HG02943 (cell line): ENCODE results near the gene TMEM253.

ENCODE experiments used
- ATAC-seq: cut with Tn5 transposase; IDR thresholded peaks from one replicate; pipeline ENCODE4 v1.9.1; 2021; ENCODE audit warnings: mild to moderate bottlenecking, low read depth, moderate library complexity; ENCODE audit not compliant: unreplicated experiment

TMEM253 gene

GRCh38 chr14:21103411-21103709 is 2.5 kb downstream of the TMEM253 start:
- no peak for ATAC-seq

- peak; percentile 88 for ATAC-seq
Measured at GRCh38 chr14:21103710-21104447, 3.0 kb downstream of the TMEM253 start.

- ATAC-seq = peak; percentile 35
Measured at GRCh38 chr14:21104448-21105060, 3.7 kb downstream of the TMEM253 start.

- no peak for ATAC-seq
Measured at GRCh38 chr14:21105095-21105494, 4.2 kb downstream of the TMEM253 start.

GRCh38 chr14:21106176-21106497 is 5.3 kb downstream of the TMEM253 start:
- no peak for ATAC-seq

- ATAC-seq = no peak
Measured at GRCh38 chr14:21106498-21107282, 5.8 kb downstream of the TMEM253 start.

GRCh38 chr14:21107283-21107800 is 6.5 kb downstream of the TMEM253 start:
- no peak for ATAC-seq

- ATAC-seq = no peak
Measured at GRCh38 chr14:21108791-21109190, 7.9 kb downstream of the TMEM253 start.

GRCh38 chr14:21109377-21110138 is 8.7 kb downstream of the TMEM253 start:
- no peak for ATAC-seq

GRCh38 chr14:21112255-21112654 is 11.4 kb downstream of the TMEM253 start:
- ATAC-seq = no peak

GRCh38 chr14:21113369-21113768 is 12.5 kb downstream of the TMEM253 start:
- ATAC-seq = no peak

GRCh38 chr14:21118933-21119332 is 18.1 kb downstream of the TMEM253 start:
- ATAC-seq = no peak

GRCh38 chr14:21120686-21121085 is 19.8 kb downstream of the TMEM253 start:
- no peak for ATAC-seq

- no peak for ATAC-seq
Measured at GRCh38 chr14:21121122-21121521, 20.3 kb downstream of the TMEM253 start.

- ATAC-seq = no peak
Measured at GRCh38 chr14:21123429-21123828, 22.6 kb downstream of the TMEM253 start.

- ATAC-seq = no peak
Measured at GRCh38 chr14:21133901-21134300, 33.0 kb downstream of the TMEM253 start.

GRCh38 chr14:21136024-21136423 is 35.2 kb downstream of the TMEM253 start:
- no peak for ATAC-seq

GRCh38 chr14:21142357-21142756 is 41.5 kb downstream of the TMEM253 start:
- no peak for ATAC-seq

GRCh38 chr14:21145437-21145836 is 44.6 kb downstream of the TMEM253 start:
- ATAC-seq = no peak

- ATAC-seq = no peak
Measured at GRCh38 chr14:21149641-21150367, 48.9 kb downstream of the TMEM253 start.
